Small intestine (tissue), 7 donors: ENCODE results near the gene ZNF521. TPM values are rescaled to one million over a fixed set of nuclear protein-coding genes. Genes with fewer than 3 reads are reported as not detected.

Experiments
- DNase-seq, 2 donors: peaks; one replicate each; pipeline versions ENCODE4 v3.0.0 to v3.0.0-alpha.2; 2013
- FAIRE-seq: peaks from 2 replicates; lab custom pipeline; 2012; peaks lifted over from hg19 to GRCh38; lab: Jason Lieb, UNC
- H3K27ac ChIP-seq, 3 donors: one replicate each; pipeline ENCODE4 v1.5.1; 2013; ENCODE audit warnings: low read length in 2 of 3, mild to moderate bottlenecking in 2 of 3, control low read depth in 1 of 3, inconsistent platforms in 1 of 3, low read depth in 1 of 3, moderate library complexity in 1 of 3
- H3K27me3 ChIP-seq, 3 donors: one replicate each; pipeline ENCODE4 v1.6.1; 2013; ENCODE audit warnings: low read length in 3 of 3, inconsistent platforms in 1 of 3; ENCODE audit not compliant: control insufficient read depth in 3 of 3, insufficient read depth in 3 of 3
- H3K36me3 ChIP-seq, 3 donors: one replicate each; pipeline ENCODE4 v1.6.1; 2013; ENCODE audit warnings: low read length in 3 of 3, inconsistent platforms in 1 of 3, low read depth in 1 of 3, mild to moderate bottlenecking in 1 of 3, moderate library complexity in 1 of 3; ENCODE audit not compliant: control insufficient read depth in 3 of 3, insufficient read depth in 2 of 3
- H3K4me1 ChIP-seq, 3 donors: one replicate each; pipeline ENCODE4 v1.6.1; 2013; ENCODE audit warnings: low read length in 2 of 3, inconsistent platforms in 1 of 3, low read depth in 1 of 3, mild to moderate bottlenecking in 1 of 3, moderate library complexity in 1 of 3; ENCODE audit not compliant: control insufficient read depth in 3 of 3, insufficient read depth in 2 of 3
- H3K4me3 ChIP-seq, 3 donors: one replicate each; pipeline ENCODE4 v1.5.1; 2013; ENCODE audit warnings: low read length in 3 of 3, control low read depth in 1 of 3, inconsistent platforms in 1 of 3, low read depth in 1 of 3, mild to moderate bottlenecking in 1 of 3, moderate library complexity in 1 of 3
- H3K9me3 ChIP-seq, 2 donors: one replicate each; pipeline ENCODE4 v1.6.1; 2013; ENCODE audit warnings: low read depth in 1 of 2, low read length in 1 of 2; ENCODE audit not compliant: control insufficient read depth in 2 of 2, insufficient read depth in 1 of 2
- WGBS, 3 donors: extraction: QIAGEN DNeasy Blood & Tissue Kit; methylation state at CpG; one replicate each; pipeline ENCODE4 v1.1.7; 2013; 5-methylcytosine and 5-hydroxymethylcytosine counted together
- polyA plus RNA-seq, 4 donors: library from polyadenylated mRNA; stranded (reverse) in 3 of 4; unstranded in 1 of 4; fragments of 200-250 nt in 3 of 4; fragments of 120-200 nt in 1 of 4; gene quantifications; one replicate each; pipeline versions ENCODE4 v1.2.1 to v1.2.3, GENCODE V29; 2013
- donor health status: healthy with polysubstance abuse.
- donor health status: control.
- donor health status: control.
- donor health status: Bipolar disorder and iron deficiency.
- donor health status: healthy.

ZNF521 gene
- polyA plus RNA-seq, 4 donors, result 3.5 to 5.5 (median 3.9) TPM; not detected in 1

GRCh38 chr18:25097057-25097456 is 254.9 kb downstream of the ZNF521 start:
- H3K27ac ChIP-seq, result no peak overlapping the region
- WGBS, 3 donors, result 72 to 81% (median 75%) methylated on average over 6 of the region's 6 CpGs
- H3K36me3 ChIP-seq, result no peaks in the 10 kb centered on the region
- H3K4me1 ChIP-seq, result peaks cover 0 to 26% (median 2%) of the 10 kb centered on the region in 3 donors
- no peaks in the 10 kb centered on the region for H3K27me3 ChIP-seq
- no peak overlapping the region for H3K4me3 ChIP-seq
- H3K9me3 ChIP-seq, result no peaks in the 10 kb centered on the region
- FAIRE-seq (no peak), DNase-seq (no peak)

- Histone ChIP-seq H3K9me3 (no peaks in the 10 kb centered on the region), H3K27me3 (no peaks in the 10 kb centered on the region), H3K36me3 (no peaks in the 10 kb centered on the region), H3K4me1 (peaks cover 0 to 28% (median 0%) of the 10 kb centered on the region in 3 donors), H3K4me3 (no peak overlapping the region), H3K27ac (peak overlapping the region in 1 of 3 donors; percentile 42)
- DNase-seq (peak; percentile 60 to 92), FAIRE-seq (peak; percentile 26)
- 10 to 62% (median 34%) methylated on average over 3 of the region's 3 CpGs for WGBS, 3 donors
Measured at GRCh38 chr18:25093141-25093540, 258.8 kb downstream of the ZNF521 start.

- peaks cover 0 to 16% (median 0%) of the 10 kb centered on the region in 3 donors for H3K4me1 ChIP-seq
- H3K27ac ChIP-seq, result no peak overlapping the region
- FAIRE-seq, result no peak
- H3K4me3 ChIP-seq, result no peak overlapping the region
- DNase-seq, result no peak
- no peaks in the 10 kb centered on the region for H3K9me3 ChIP-seq
- WGBS, 3 donors, result 95 to 97% (median 96%) methylated on average over 6 of the region's 6 CpGs
- no peaks in the 10 kb centered on the region for H3K27me3 ChIP-seq
- H3K36me3 ChIP-seq, result no peaks in the 10 kb centered on the region
Measured at GRCh38 chr18:25089470-25089869, 262.5 kb downstream of the ZNF521 start.

GRCh38 chr18:25086876-25087275 is 265.1 kb downstream of the ZNF521 start:
- Histone ChIP-seq H3K4me3 (no peak overlapping the region), H3K27me3 (no peaks in the 10 kb centered on the region), H3K4me1 (peaks cover 0 to 8% (median 0%) of the 10 kb centered on the region in 3 donors), H3K9me3 (no peaks in the 10 kb centered on the region), H3K36me3 (no peaks in the 10 kb centered on the region), H3K27ac (no peak overlapping the region)
- DNase-seq (no peak), FAIRE-seq (no peak)
- 54 to 82% (median 65%) methylated on average over 2 of the region's 2 CpGs for WGBS, 3 donors

- Histone ChIP-seq H3K27ac (no peak overlapping the region), H3K27me3 (no peaks in the 10 kb centered on the region), H3K4me1 (peaks cover 0 to 16% (median 2%) of the 10 kb centered on the region in 3 donors), H3K36me3 (no peaks in the 10 kb centered on the region), H3K9me3 (no peaks in the 10 kb centered on the region), H3K4me3 (no peak overlapping the region)
- FAIRE-seq (no peak), DNase-seq (no peak)
- 93 to 97% (median 95%) methylated on average over 8 of the region's 8 CpGs for WGBS, 3 donors
Measured at GRCh38 chr18:25081001-25081400, 271.0 kb downstream of the ZNF521 start.

GRCh38 chr18:25080211-25080610 is 271.8 kb downstream of the ZNF521 start:
- 69 to 73% (median 73%) methylated on average over 10 of the region's 10 CpGs for WGBS, 3 donors

GRCh38 chr18:25077944-25078723 is 273.8 kb downstream of the ZNF521 start:
- 91 to 93% (median 92%) methylated on average over 18 of the region's 18 CpGs for WGBS, 3 donors
- H3K4me3 ChIP-seq, result no peak overlapping the region
- H3K27me3 ChIP-seq, result no peaks in the 10 kb centered on the region
- FAIRE-seq, result no peak
- no peaks in the 10 kb centered on the region for H3K9me3 ChIP-seq
- no peak for DNase-seq
- H3K4me1 ChIP-seq, result peaks cover 0 to 16% (median 2%) of the 10 kb centered on the region in 3 donors
- no peaks in the 10 kb centered on the region for H3K36me3 ChIP-seq
- H3K27ac ChIP-seq, result no peak overlapping the region

More at GRCh38 chr18:25080211-25080610, 271.8 kb downstream of the ZNF521 start:
- no peaks in the 10 kb centered on the region for H3K27me3 ChIP-seq
- no peaks in the 10 kb centered on the region for H3K9me3 ChIP-seq
- FAIRE-seq (no peak), DNase-seq (no peak)
- H3K36me3 ChIP-seq, result no peaks in the 10 kb centered on the region
- no peak overlapping the region for H3K27ac ChIP-seq
- H3K4me3 ChIP-seq, result no peak overlapping the region
- peaks cover 0 to 16% (median 2%) of the 10 kb centered on the region in 3 donors for H3K4me1 ChIP-seq

GRCh38 chr18:25077038-25077943 is 274.7 kb downstream of the ZNF521 start:
- FAIRE-seq, result no peak
- 57 to 70% (median 62%) methylated on average over 19 of the region's 19 CpGs for WGBS, 3 donors

More at GRCh38 chr18:25077038-25077943, 274.7 kb downstream of the ZNF521 start:
- DNase-seq, result peak; percentile 62 to 81
- Histone ChIP-seq H3K9me3 (no peaks in the 10 kb centered on the region), H3K27ac (peak overlapping the region in 1 of 3 donors; percentile 75), H3K36me3 (no peaks in the 10 kb centered on the region), H3K4me1 (peaks cover 0 to 16% (median 2%) of the 10 kb centered on the region in 3 donors), H3K27me3 (no peaks in the 10 kb centered on the region), H3K4me3 (no peak overlapping the region)
